T-helper 1 cell (primary cell): ENCODE data around the gene PRM1.
A peak's percentile ranks its signal among the peaks of the same experiment; 100 is the strongest.

Experiments
- DNase-seq, 5 donors: peaks; one replicate each; pipeline ENCODE4 v3.0.0-alpha.2; 2012 to 2020

The PRM1 gene

DNA sequence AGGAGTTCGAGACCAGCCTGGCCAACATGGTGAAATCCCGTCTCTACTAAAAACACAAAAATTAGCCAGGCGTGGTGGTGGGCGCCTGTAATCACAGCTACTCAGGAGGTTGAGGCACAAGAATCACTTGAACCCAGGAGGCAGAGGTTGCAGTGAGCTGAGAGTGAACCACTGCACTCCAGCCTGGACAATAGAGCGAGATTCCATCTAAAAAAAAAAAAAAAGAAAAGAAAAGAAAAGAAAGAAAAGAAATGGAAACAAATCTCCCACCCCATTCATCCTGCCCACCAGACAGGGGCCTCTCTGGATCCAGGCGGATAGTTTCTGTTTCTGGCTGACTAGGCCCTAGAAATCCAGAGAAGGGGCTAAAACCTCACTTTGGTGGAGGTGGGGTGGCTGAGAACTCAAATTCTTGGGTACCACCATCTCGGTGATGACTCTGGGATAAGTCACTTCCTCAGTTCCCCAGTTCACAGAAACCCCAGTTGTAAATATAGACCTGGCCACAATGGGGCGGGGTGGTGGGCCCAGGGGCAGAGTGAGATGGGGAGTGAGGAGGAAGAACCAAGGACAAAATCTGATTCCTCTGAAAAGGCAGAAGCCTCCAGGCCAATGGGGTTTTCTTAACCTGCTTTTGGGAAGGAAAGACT, 47.3 kb downstream of the PRM1 start:
- peak in 1 of 5 donors; percentile 83 for DNase-seq

DNA sequence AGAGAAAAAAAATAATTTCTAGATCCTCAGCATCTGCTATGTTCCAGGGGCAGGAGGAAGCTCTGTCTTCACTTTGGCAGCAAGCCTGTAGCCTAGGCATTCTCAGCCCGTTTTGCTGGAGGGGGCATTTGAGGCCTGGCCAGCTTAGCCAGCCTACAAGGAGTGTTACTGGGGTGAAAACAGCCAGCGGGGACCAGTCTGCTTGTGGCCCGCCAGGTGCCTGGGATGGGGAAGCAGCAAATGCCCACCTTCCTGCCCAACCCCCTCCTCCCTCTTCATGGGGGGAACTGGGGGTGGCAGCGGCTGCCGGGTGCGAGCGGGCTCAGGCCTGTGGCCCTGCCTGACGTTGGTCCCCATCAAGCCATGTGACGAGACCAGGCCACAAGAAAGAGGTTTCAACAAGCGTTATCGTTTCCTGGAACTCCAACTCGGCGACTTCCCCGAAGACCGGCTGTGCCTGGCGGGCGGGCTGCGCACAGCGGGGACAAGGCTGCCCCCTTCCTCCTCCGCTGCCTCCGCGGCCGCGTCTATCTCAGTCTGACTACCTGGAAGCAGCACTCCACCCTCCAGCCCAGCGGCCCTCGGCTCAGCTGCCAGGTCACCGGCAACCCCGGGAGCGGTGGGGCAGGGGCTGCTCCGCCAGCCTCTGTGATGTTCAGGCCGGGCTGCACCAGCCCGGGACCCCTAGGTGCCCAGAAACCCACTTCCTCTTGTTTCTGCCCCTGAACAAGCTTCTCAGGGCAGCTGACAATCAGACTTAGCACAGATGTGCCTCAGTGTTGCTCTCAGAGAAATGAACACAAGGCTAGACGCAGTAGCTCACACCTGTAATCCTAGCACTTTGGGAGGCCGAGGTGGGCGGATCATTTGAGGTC, 48.0 kb downstream of the PRM1 start:
- peak; percentile 63 to 99 (median 75) for DNase-seq

DNA sequence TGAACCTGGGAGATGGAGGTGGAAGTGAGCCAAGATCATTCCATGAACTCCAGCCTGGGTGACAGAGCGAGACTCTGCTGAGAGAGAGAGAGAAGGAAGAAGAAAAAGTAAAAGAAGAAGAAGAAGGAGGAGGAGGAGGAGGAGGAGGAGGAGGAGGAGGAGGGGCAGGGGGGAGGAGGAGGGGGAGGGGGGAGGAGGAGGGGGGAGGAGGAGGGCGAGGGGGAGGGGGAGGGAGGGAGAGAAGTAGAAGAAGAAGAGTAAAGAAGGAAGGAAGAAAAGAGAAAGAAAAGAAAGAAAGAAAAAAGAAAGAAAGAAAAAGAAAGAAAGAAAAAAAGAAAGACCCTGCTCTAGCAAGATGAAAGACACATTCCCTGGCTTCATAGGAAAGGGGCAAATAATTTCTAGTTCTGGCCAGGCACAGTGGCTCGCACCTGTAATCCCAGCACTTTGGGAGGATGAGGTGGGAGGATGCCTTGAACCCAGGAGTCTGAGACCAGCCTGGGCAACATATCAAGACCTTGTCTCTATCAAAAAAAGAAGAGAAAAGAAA, 48.8 kb downstream of the PRM1 start:
- no peak for DNase-seq

DNA sequence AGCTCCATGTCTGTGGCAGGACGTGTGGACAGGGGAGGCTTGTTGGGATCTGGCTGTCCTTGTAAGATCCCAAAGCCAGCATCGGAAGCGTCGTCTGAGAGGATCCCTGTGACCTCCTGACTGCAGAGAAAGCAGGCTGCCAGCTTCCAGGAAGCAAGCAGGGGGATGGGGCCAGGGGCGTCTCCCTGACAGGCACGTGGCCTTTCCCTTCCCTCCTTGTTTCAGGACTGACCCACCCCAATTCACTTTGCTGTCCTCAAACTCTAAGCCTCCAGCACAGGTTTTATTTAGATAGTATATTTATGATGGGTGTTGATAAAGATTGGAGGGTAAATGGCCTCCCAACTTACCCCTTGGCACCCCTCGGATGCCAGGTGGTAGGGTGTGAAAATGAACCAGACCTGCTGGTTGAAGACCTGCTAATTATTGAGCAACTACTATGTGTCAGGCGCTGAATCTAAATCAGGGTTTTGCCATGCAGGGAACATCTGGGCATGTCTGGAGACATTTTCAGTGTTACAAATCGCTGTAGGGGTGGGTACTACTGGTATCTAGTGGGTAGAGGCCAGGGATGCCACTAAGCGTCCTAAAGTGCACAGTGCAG, 49.7 kb downstream of the PRM1 start:
- no peak for DNase-seq
